ENCODE measurements around the gene NSMF. TPM values are rescaled to one million over a fixed set of nuclear protein-coding genes. Genes with fewer than 3 reads are reported as not detected.

NSMF gene
- total and polyA plus RNA-seq, 10 donors: 21.8 to 49.3 (median 26.1) TPM

- intact Hi-C loops (cut with DNase I; ENCODE audit: low total_unique reads): no loop called here
- no peak for DNase-seq
- Histone ChIP-seq H3K4me3 (no peak overlapping the region), H3K4me1 (peaks cover 5 to 39% (median 21%) of the 10 kb centered on the region in 6 donors), H3K27me3 (replicated peaks in 1 of 7) (peaks cover 0 to 19% (median 7%) of the 10 kb centered on the region in 7 donors), H3K27ac (no peak overlapping the region), H3K36me3 (peaks cover 0 to 3% (median 0%) of the 10 kb centered on the region in 6 donors), H3K9me3 (peaks cover 0 to 8% (median 0%) of the 10 kb centered on the region in 8 donors)
- WGBS, 5 donors: 85 to 88% (median 86%) methylated on average over 6 to 11 of the region's 11 CpGs
- no peak for TF ChIP-seq CTCF (IDR thresholded peaks at IDR 0.05 in 8 of 11, conservative IDR thresholded peaks at IDR 0.05 in 3 of 11)
- TF ChIP-seq POLR2AphosphoS5 (IDR thresholded peaks at IDR 0.05): no peak
- TF ChIP-seq POLR2A (IDR thresholded peaks at IDR 0.05): no peak
Measured at GRCh38 chr9:137402746-137403145, 56.4 kb downstream of the NSMF start.

GRCh38 chr9:137398561-137399468 lies 60.3 kb downstream of the NSMF start:
- H3K36me3 ChIP-seq: peaks cover 0 to 16% (median 0%) of the 10 kb centered on the region in 6 donors
- TF ChIP-seq CTCF (IDR thresholded peaks at IDR 0.05 in 8 of 11, conservative IDR thresholded peaks at IDR 0.05 in 3 of 11) (no peak), POLR2AphosphoS5 (IDR thresholded peaks at IDR 0.05) (peak in 1 of 3 donors; percentile 9), POLR2A (IDR thresholded peaks at IDR 0.05) (no peak)
- WGBS, 5 donors: 93 to 97% (median 95%) methylated on average over 52 to 60 of the region's 60 CpGs

GRCh38 chr9:137397675-137398423 lies 61.3 kb downstream of the NSMF start:
- no peak overlapping the region for H3K4me3 ChIP-seq
- intact Hi-C loops (cut with DNase I; ENCODE audit: low total_unique reads): no loop called here
- peaks cover 0 to 26% (median 0%) of the 10 kb centered on the region in 6 donors for H3K36me3 ChIP-seq
- no peak for DNase-seq
- H3K27ac ChIP-seq: no peak overlapping the region
- peaks cover 0 to 5% (median 0%) of the 10 kb centered on the region in 8 donors for H3K9me3 ChIP-seq
- no peaks in the 10 kb centered on the region for H3K27me3 ChIP-seq (replicated peaks in 1 of 7)
- H3K4me1 ChIP-seq: peaks cover 0 to 24% (median 2%) of the 10 kb centered on the region in 6 donors
- WGBS, 5 donors: 74 to 87% (median 82%) methylated on average over 19 to 20 of the region's 20 CpGs
- TF ChIP-seq CTCF (IDR thresholded peaks at IDR 0.05 in 8 of 11, conservative IDR thresholded peaks at IDR 0.05 in 3 of 11) (no peak), POLR2A (IDR thresholded peaks at IDR 0.05) (no peak), POLR2AphosphoS5 (IDR thresholded peaks at IDR 0.05) (no peak)

More at GRCh38 chr9:137398561-137399468, 60.3 kb downstream of the NSMF start:
- Histone ChIP-seq H3K27ac (no peak overlapping the region), H3K9me3 (peaks cover 0 to 8% (median 0%) of the 10 kb centered on the region in 8 donors), H3K4me1 (peaks cover 0 to 24% (median 2%) of the 10 kb centered on the region in 6 donors), H3K27me3 (replicated peaks in 1 of 7) (no peaks in the 10 kb centered on the region), H3K4me3 (no peak overlapping the region)
- intact Hi-C loops (cut with DNase I; ENCODE audit: low total_unique reads): no loop called here
- DNase-seq: no peak

Small RNAs within 50 kb of the gene (microRNA-seq; reads per million reads assigned to microRNA genes)
- 0 to 0.36 (median 0.35) reads per million in 3 donors for gene MIR7114

Other genes starting within 250 kb of the NSMF start
- gene RNF208, start 237.1 kb downstream of the NSMF start, total RNA-seq: 1 to 10 TPM; 1.2 to 6.2 (median 2.4) TPM
- gene RNF208, start 237.1 kb downstream of the NSMF start, polyA plus RNA-seq: 1 to 10 TPM; 2.3 to 5.4 (median 2.9) TPM
- gene CYSRT1, start 234.2 kb downstream of the NSMF start, total RNA-seq: under 1 TPM in 2 of 7 donors, not detected in 5; 0.36 to 0.94 TPM
- gene CYSRT1, start 234.2 kb downstream of the NSMF start, polyA plus RNA-seq: under 1 TPM; 0.55 to 0.70 (median 0.64) TPM
- gene RNF224, start 231.8 kb downstream of the NSMF start, total RNA-seq: not detected
- not detected for gene RNF224, start 231.8 kb downstream of the NSMF start, polyA plus RNA-seq
- not detected for gene SLC34A3, start 228.4 kb downstream of the NSMF start, total RNA-seq
- not detected for gene SLC34A3, start 228.4 kb downstream of the NSMF start, polyA plus RNA-seq
- 100 to 1,000 TPM in 4 of 7 donors, 10 to 100 TPM in 3; 55.1 to 137 (median 102) TPM for gene TUBB4B, start 218.0 kb downstream of the NSMF start, total RNA-seq
- 100 to 1,000 TPM in 2 of 3 donors, 10 to 100 TPM in 1; 59.6 to 112 (median 107) TPM for gene TUBB4B, start 218.0 kb downstream of the NSMF start, polyA plus RNA-seq
- not detected for gene STPG3, start 208.0 kb downstream of the NSMF start, total RNA-seq
- gene STPG3, start 208.0 kb downstream of the NSMF start, polyA plus RNA-seq: not detected
- gene NELFB, start 204.0 kb downstream of the NSMF start, total RNA-seq: 10 to 100 TPM; 27.7 to 46.8 (median 39.9) TPM
- gene NELFB, start 204.0 kb downstream of the NSMF start, polyA plus RNA-seq: 10 to 100 TPM; 26.6 to 49.7 (median 28.0) TPM
- 10 to 100 TPM; 23.1 to 39.9 (median 29.4) TPM for gene TOR4A, start 181.6 kb downstream of the NSMF start, total RNA-seq
- gene TOR4A, start 181.6 kb downstream of the NSMF start, polyA plus RNA-seq: 10 to 100 TPM in 1 of 3 donors, 1 to 10 TPM in 2; 3.2 to 10.8 (median 5.1) TPM
- gene NRARP, start 157.1 kb downstream of the NSMF start, total RNA-seq: 10 to 100 TPM in 3 of 7 donors, 1 to 10 TPM in 4; 5.6 to 24.4 (median 9.4) TPM
- gene NRARP, start 157.1 kb downstream of the NSMF start, polyA plus RNA-seq: 1 to 10 TPM in 1 of 3 donors, under 1 TPM in 2; 0.37 to 1.3 (median 0.94) TPM
- 10 to 100 TPM; 14.5 to 52.8 (median 29.8) TPM for gene EXD3, start 36.2 kb downstream of the NSMF start, total RNA-seq
- 10 to 100 TPM; 15.6 to 62.3 (median 43.4) TPM for gene EXD3, start 36.2 kb downstream of the NSMF start, polyA plus RNA-seq
- gene NOXA1, start 35.9 kb downstream of the NSMF start, total RNA-seq: 10 to 100 TPM in 2 of 7 donors, 1 to 10 TPM in 5; 1.9 to 15.0 (median 5.3) TPM
- 10 to 100 TPM in 1 of 3 donors, 1 to 10 TPM in 2; 3.2 to 10.7 (median 7.8) TPM for gene NOXA1, start 35.9 kb downstream of the NSMF start, polyA plus RNA-seq
- gene ENTPD8, start 18.0 kb downstream of the NSMF start, total RNA-seq: under 1 TPM in 3 of 7 donors, not detected in 4; 0.26 to 0.37 (median 0.28) TPM
- gene ENTPD8, start 18.0 kb downstream of the NSMF start, polyA plus RNA-seq: under 1 TPM; 0.07 to 0.10 (median 0.09) TPM
- 10 to 100 TPM in 4 of 7 donors, 1 to 10 TPM in 3; 5.1 to 22.7 (median 11.3) TPM for gene PNPLA7, start 91.1 kb upstream of the NSMF start, total RNA-seq
- gene PNPLA7, start 91.1 kb upstream of the NSMF start, polyA plus RNA-seq: 10 to 100 TPM in 2 of 3 donors, 1 to 10 TPM in 1; 8.4 to 19.9 (median 10.1) TPM
- gene MRPL41, start 92.5 kb upstream of the NSMF start, total RNA-seq: 10 to 100 TPM; 20.5 to 38.1 (median 32.8) TPM
- 10 to 100 TPM; 69.9 to 98.1 (median 84.9) TPM for gene MRPL41, start 92.5 kb upstream of the NSMF start, polyA plus RNA-seq
- gene DPH7, start 119.6 kb upstream of the NSMF start, total RNA-seq: 10 to 100 TPM; 31.7 to 47.3 (median 39.8) TPM
- 10 to 100 TPM; 41.3 to 80.5 (median 67.4) TPM for gene DPH7, start 119.6 kb upstream of the NSMF start, polyA plus RNA-seq
- gene ZMYND19, start 131.2 kb upstream of the NSMF start, total RNA-seq: 10 to 100 TPM; 12.7 to 17.5 (median 15.3) TPM
- 10 to 100 TPM; 17.7 to 24.1 (median 17.8) TPM for gene ZMYND19, start 131.2 kb upstream of the NSMF start, polyA plus RNA-seq
- 10 to 100 TPM; 51.4 to 85.2 (median 70.2) TPM for gene ARRDC1, start 146.4 kb upstream of the NSMF start, total RNA-seq
- gene ARRDC1, start 146.4 kb upstream of the NSMF start, polyA plus RNA-seq: 100 to 1,000 TPM in 1 of 3 donors, 10 to 100 TPM in 2; 60.1 to 158 (median 95.1) TPM
- 100 to 1,000 TPM in 6 of 7 donors, 10 to 100 TPM in 1; 87.7 to 163 (median 130) TPM for gene EHMT1, start 159.7 kb upstream of the NSMF start, total RNA-seq
- 10 to 100 TPM; 35.5 to 60.9 (median 54.9) TPM for gene EHMT1, start 159.7 kb upstream of the NSMF start, polyA plus RNA-seq